NB4 (cell line): Measurements from ENCODE around the gene RAET1G.
"Not testable (repeated sequence)": the region's sequence is repeated elsewhere in the genome, so short reads cannot be mapped to it uniquely, and the experiment has no call there.

Experiments
- DNase-seq: peaks from one replicate; pipeline ENCODE4 v3.0.0; 2010; ENCODE audit warnings: low read depth
- H3K4me3 ChIP-seq: one replicate; pipeline ENCODE4 v1.5.1; 2011; ENCODE audit warnings: mild to moderate bottlenecking, low read depth, low read length, moderate library complexity
- MYC ChIP-seq: IDR thresholded peaks from 2 replicates; pipeline ENCODE4 v1.6.1; 2011; ENCODE audit warnings: low read depth, low read length
- POLR2A ChIP-seq: IDR thresholded peaks from 2 replicates; pipeline ENCODE4 v1.6.1; 2011; ENCODE audit warnings: mild to moderate bottlenecking; ENCODE audit not compliant: insufficient read length; ENCODE audit errors: extremely low read depth
- TF ChIP-seq, protein P1 (sequence below): IDR thresholded peaks from 2 replicates; pipeline ENCODE4 v1.6.1; 2011; ENCODE audit warnings: low read depth, low read length
- TF ChIP-seq, protein P2 (sequence below): IDR thresholded peaks from one replicate; pipeline ENCODE4 v1.5.1; 2012; ENCODE audit warnings: low read depth, low read length

The RAET1G gene

DNA sequence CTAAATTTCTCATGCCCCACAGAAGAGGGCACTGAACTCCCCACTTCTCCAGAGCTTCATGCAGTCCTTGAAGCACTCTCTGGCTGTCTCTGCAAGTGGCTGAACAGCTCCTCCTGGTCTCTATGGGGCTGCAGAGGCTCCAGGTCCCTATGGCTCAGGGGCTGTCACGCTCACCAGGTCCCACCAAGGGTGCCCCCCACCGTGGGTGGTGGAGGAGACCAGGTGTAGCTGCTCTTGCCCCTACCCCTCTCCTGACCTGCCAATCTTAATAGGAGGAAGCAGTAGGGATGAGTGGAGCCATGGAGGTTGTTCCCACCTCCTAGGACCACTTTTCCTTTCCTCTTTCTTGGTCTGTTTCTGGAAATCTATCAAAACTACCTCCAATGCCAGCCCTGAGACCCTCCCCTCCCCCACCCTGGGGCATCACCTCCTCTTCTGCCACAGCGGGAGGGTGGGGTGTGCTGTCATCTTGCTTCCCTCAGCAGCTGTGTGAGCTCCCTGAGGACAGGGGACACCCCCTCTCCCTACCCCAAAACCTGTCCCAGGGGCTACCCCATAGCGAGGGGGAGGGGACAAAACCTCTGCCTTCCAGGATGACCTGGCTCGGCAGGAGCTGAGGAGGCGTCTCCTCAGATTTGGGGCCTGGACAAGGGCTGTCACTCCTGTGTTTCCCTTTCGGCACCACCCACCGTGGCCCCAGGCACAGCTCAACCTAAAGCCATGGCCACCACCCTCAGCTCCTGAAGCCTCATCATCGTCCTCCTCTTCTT lies 13.0 kb downstream of the RAET1G start:
- DNase-seq: no peak
- H3K4me3 ChIP-seq: no peak overlapping the region
- TF ChIP-seq, protein P1, sequence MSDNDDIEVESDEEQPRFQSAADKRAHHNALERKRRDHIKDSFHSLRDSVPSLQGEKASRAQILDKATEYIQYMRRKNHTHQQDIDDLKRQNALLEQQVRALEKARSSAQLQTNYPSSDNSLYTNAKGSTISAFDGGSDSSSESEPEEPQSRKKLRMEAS: no peak
- TF ChIP-seq, protein P2, sequence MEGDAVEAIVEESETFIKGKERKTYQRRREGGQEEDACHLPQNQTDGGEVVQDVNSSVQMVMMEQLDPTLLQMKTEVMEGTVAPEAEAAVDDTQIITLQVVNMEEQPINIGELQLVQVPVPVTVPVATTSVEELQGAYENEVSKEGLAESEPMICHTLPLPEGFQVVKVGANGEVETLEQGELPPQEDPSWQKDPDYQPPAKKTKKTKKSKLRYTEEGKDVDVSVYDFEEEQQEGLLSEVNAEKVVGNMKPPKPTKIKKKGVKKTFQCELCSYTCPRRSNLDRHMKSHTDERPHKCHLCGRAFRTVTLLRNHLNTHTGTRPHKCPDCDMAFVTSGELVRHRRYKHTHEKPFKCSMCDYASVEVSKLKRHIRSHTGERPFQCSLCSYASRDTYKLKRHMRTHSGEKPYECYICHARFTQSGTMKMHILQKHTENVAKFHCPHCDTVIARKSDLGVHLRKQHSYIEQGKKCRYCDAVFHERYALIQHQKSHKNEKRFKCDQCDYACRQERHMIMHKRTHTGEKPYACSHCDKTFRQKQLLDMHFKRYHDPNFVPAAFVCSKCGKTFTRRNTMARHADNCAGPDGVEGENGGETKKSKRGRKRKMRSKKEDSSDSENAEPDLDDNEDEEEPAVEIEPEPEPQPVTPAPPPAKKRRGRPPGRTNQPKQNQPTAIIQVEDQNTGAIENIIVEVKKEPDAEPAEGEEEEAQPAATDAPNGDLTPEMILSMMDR: no peak
- no peak for TF ChIP-seq MYC
- no peak for TF ChIP-seq POLR2A

DNA sequence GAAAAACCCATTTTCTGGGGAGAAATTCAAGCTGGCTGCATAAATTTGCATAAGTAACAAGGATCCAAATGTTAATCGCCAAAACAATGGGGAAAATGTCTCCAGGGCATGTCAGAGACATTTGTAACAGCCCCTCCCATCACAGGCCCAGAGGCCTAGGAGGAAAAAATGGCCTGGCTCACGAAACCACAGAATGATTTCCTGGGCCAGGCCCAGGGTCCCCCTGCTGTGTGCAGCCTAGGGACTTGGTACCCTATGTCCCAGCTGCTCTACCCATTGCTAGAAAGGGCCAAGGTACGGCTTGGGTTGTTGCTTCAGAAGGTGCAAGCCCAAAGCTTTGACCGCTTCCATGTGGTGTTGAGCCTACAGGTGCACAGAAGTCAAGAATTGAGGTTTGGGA lies 14.4 kb downstream of the RAET1G start:
- not testable (repeated sequence) for DNase-seq

DNA sequence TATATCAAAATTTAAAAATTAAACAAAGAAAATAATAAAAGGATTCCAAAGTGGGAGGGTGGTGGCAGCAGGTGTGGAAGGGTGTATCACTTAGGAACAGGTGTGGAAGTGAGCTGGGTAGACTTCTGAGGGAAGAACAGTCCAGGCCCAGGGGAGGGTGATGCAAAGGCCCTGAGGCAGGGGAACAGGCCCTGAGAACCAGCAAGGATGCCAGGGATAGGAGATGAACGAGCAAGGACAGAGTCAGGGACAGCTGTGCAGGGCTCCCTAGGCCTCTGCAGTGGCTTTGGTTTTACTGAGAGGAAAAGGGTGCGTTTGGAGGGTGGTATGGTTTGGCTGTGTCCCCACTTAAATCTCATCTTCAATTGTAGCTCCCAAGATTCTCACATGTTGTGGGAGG lies 15.6 kb downstream of the RAET1G start:
- DNase-seq: no peak
- no peak overlapping the region for H3K4me3 ChIP-seq
- TF ChIP-seq, protein P2: no peak
- TF ChIP-seq, protein P1: no peak

More for the DNA sequence above, 14.4 kb downstream of the RAET1G start:
- not testable (repeated sequence) for H3K4me3 ChIP-seq

DNA sequence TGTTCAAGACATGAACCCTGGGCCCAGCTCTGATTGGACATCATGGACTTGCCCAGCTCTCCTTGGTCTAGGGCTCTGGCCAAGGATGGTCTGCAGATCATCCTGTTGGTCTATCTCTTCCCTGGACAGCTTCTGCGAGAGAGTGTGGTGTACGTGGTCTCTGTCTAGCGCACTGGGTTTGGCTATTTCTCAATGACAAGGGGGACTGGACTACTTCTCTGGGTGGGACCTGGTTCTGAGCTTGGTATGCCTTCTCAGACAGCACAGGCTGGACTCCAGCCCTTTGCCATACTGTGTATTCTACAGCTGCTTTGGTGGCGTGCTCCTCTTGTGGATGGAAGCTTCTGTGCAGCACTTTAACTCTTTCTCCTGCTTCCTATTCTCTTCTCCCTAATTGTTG lies 16.5 kb downstream of the RAET1G start:
- no peak overlapping the region for H3K4me3 ChIP-seq
- DNase-seq: no peak
- TF ChIP-seq, protein P2: no peak
- no peak for TF ChIP-seq MYC
- TF ChIP-seq, protein P1: no peak

DNA sequence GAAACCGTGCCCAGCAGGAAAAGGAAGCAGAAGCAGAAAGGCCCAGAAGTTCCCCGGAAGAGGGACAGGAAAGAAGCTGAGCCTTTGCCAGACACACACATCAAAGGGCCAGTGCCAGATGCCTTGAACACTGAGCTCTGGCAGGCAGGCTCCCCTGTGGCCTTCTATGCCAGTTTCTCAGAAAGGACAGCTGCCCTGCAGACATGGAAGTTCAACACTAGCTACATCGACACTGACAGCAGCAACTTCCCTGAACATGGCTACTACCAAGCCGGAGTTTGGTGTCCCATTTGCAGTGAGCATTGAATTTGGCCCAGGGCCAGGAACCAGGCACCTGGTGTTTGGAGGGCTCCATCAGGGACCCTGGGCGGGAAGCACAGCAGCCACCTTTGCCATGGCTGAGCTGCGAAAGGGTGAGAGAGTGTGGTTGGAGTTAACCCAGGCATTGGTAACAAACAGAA lies 17.0 kb downstream of the RAET1G start:
- TF ChIP-seq MYC: no peak
- TF ChIP-seq, protein P1: no peak
- TF ChIP-seq POLR2A: no peak
- TF ChIP-seq, protein P2: no peak
- DNase-seq: no peak
- H3K4me3 ChIP-seq: no peak overlapping the region

DNA sequence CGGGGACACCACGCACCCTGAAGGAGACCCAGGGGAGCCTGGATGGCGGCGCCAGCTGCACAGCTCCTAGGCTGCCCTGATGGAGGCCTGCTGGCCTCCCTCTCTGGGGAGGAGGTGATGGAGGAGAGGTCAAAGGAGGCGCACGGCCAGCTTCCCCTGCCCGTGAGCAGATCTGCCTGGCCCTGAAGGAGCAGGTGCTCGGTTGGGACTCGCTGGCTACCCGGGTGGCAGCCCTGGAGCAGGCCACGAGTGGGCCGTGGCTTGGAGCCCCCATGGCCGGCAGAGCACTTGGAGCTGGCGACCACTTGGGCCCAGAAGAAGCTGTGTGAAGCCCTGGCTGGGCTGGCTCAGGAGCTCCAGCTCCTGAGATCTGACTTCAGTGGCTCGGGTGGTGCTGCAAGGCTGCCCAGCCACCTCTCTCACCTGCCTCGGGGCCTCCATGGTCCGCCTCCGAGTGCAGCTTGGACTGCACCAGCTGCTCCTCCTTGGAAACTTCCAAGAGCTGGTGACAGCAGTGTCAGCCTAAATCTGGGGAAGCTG lies 17.5 kb downstream of the RAET1G start:
- no peak overlapping the region for H3K4me3 ChIP-seq
- no peak for DNase-seq
- TF ChIP-seq, protein P1: no peak
- TF ChIP-seq, protein P2: no peak
- TF ChIP-seq POLR2A (no peak), MYC (no peak)
